T-helper 1 cell treated with Interleukin-12 subunit alpha and Interleukin-12 subunit beta and Interleukin-4 antibody, amounts not matched to agents 30 μg/mL and 1 μg/mL, for 36 hours (primary cell): Measurements from ENCODE around the gene AFF3.

Experiments
- H3K27ac Mint-ChIP-seq: one replicate; pipeline ENCODE4 v1.8.0; 2021; ENCODE audit warnings: mild to moderate bottlenecking, mixed read lengths
- H3K27me3 Mint-ChIP-seq: one replicate; pipeline ENCODE4 v1.8.0; 2021; ENCODE audit warnings: low read depth, mixed read lengths
- H3K36me3 Mint-ChIP-seq: one replicate; pipeline ENCODE4 v1.8.0; 2021; ENCODE audit warnings: low read depth, mixed read lengths
- H3K4me1 Mint-ChIP-seq: one replicate; pipeline ENCODE4 v1.8.0; 2021; ENCODE audit warnings: low read depth, mixed read lengths
- H3K4me3 Mint-ChIP-seq: one replicate; pipeline ENCODE4 v1.8.0; 2021; ENCODE audit warnings: mild to moderate bottlenecking, moderate library complexity, mixed read lengths
- H3K9me3 Mint-ChIP-seq: one replicate; pipeline ENCODE4 v1.8.0; 2021; ENCODE audit warnings: mixed read lengths

AFF3 gene

DNA sequence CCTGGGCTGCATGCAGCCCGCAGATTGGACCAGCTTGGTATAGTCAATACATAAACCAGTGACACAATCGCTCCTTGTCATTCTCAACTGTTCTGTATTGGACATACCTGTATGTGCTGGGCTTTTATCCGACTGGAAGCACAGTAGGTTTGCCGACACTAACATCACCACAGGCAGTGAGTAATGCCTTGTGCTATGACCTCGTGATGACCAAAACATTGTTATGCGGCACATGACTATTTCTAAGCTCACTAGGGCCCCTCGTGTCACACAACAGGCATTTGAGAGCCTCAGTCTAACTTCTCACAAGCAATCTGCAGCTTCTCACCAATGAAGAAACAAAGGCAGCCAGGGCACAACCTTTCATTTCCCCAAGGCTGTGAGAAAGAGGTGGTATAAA is 320.8 kb downstream of the AFF3 start:
- no peaks in the 10 kb centered on the region for H3K27me3 Mint-ChIP-seq
- no peak overlapping the region for H3K27ac Mint-ChIP-seq
- H3K9me3 Mint-ChIP-seq, result no peaks in the 10 kb centered on the region
- no peaks in the 10 kb centered on the region for H3K4me1 Mint-ChIP-seq
- no peaks in the 10 kb centered on the region for H3K36me3 Mint-ChIP-seq
- no peak overlapping the region for H3K4me3 Mint-ChIP-seq

GRCh38 chr2:99821039-99821438 is 321.4 kb downstream of the AFF3 start:
- H3K4me3 Mint-ChIP-seq, result no peak overlapping the region
- H3K36me3 Mint-ChIP-seq, result no peaks in the 10 kb centered on the region
- H3K27me3 Mint-ChIP-seq, result no peaks in the 10 kb centered on the region
- no peaks in the 10 kb centered on the region for H3K9me3 Mint-ChIP-seq
- H3K4me1 Mint-ChIP-seq, result no peaks in the 10 kb centered on the region
- H3K27ac Mint-ChIP-seq, result no peak overlapping the region

- no peaks in the 10 kb centered on the region for H3K27me3 Mint-ChIP-seq
- no peak overlapping the region for H3K27ac Mint-ChIP-seq
- H3K36me3 Mint-ChIP-seq, result no peaks in the 10 kb centered on the region
Measured at GRCh38 chr2:99819766-99820165, 322.6 kb downstream of the AFF3 start.

GRCh38 chr2:99818842-99819241 is 323.5 kb downstream of the AFF3 start:
- Mint-ChIP-seq H3K27ac (no peak overlapping the region), H3K36me3 (no peaks in the 10 kb centered on the region)

More at GRCh38 chr2:99819766-99820165, 322.6 kb downstream of the AFF3 start:
- H3K4me1 Mint-ChIP-seq, result no peaks in the 10 kb centered on the region
- H3K4me3 Mint-ChIP-seq, result no peak overlapping the region
- H3K9me3 Mint-ChIP-seq, result no peaks in the 10 kb centered on the region

DNA sequence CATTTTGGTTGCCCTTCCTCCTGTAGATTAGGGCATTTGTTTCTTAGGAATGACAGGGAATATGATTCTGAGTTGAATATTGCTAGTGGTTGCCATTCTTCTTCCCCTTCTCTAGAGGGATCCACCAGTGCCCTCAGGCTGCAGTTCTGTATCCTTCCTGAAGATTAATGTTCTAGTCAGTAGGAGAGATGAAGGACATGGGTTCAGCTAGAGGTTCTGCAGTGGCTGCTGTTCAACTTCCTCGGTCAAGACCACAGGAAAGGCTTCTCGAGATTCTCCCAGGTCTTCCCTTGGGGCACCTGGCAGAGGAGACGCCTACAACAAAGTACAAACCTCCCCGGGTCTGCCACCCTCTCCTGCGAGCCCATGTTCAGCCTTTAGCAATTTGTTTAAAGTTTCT is 325.5 kb downstream of the AFF3 start:
- Mint-ChIP-seq H3K9me3 (no peaks in the 10 kb centered on the region), H3K4me3 (no peak overlapping the region), H3K36me3 (no peaks in the 10 kb centered on the region), H3K27me3 (no peaks in the 10 kb centered on the region), H3K27ac (no peak overlapping the region), H3K4me1 (no peaks in the 10 kb centered on the region)

More at GRCh38 chr2:99818842-99819241, 323.5 kb downstream of the AFF3 start:
- H3K27me3 Mint-ChIP-seq, result no peaks in the 10 kb centered on the region
- no peak overlapping the region for H3K4me3 Mint-ChIP-seq
- H3K4me1 Mint-ChIP-seq, result no peaks in the 10 kb centered on the region
- H3K9me3 Mint-ChIP-seq, result no peaks in the 10 kb centered on the region

- no peaks in the 10 kb centered on the region for H3K4me1 Mint-ChIP-seq
- peaks cover 4% of the 10 kb centered on the region for H3K27me3 Mint-ChIP-seq
- no peak overlapping the region for H3K4me3 Mint-ChIP-seq
- no peaks in the 10 kb centered on the region for H3K36me3 Mint-ChIP-seq
- no peak overlapping the region for H3K27ac Mint-ChIP-seq
- no peaks in the 10 kb centered on the region for H3K9me3 Mint-ChIP-seq
Measured at GRCh38 chr2:99812426-99812825, 330.0 kb downstream of the AFF3 start.

GRCh38 chr2:99811544-99811943 is 330.8 kb downstream of the AFF3 start:
- H3K9me3 Mint-ChIP-seq, result no peaks in the 10 kb centered on the region
- no peak overlapping the region for H3K27ac Mint-ChIP-seq
- H3K4me3 Mint-ChIP-seq, result no peak overlapping the region
- no peaks in the 10 kb centered on the region for H3K36me3 Mint-ChIP-seq
- H3K27me3 Mint-ChIP-seq, result peaks cover 4% of the 10 kb centered on the region
- no peaks in the 10 kb centered on the region for H3K4me1 Mint-ChIP-seq

GRCh38 chr2:99810225-99810624 is 332.2 kb downstream of the AFF3 start:
- Mint-ChIP-seq H3K36me3 (no peaks in the 10 kb centered on the region), H3K4me3 (no peak overlapping the region), H3K4me1 (no peaks in the 10 kb centered on the region), H3K27ac (no peak overlapping the region), H3K27me3 (peaks cover 4% of the 10 kb centered on the region), H3K9me3 (no peaks in the 10 kb centered on the region)

DNA sequence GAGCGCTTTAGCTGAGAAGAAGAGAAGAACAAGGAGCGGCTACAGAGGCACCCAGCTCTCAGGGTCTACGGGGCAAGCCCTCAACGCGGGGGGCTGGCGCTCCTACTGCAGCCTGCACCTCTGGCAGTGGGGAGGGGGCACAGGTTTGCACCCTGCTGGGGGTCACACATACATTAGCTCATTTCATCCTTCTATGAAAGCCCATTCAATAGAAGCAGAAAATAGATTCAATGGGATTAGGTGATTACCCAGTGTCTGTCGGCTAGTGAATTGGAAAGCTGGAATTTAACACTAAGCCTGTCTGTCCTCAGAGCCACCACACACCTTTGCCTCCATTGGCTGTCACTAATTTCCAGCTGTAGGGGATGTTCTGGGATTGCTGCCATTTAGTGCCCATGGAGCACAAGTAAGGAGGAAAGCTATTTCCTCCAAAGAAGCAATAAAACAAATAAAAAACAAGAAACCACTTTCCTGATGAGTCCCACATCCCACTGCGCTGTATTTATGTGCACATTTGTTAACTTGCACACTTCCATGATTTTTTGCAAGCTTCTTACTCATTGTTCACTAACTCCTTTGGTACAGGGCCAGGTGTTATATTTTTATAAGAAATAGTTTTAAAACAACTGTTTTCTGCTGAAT is 333.0 kb downstream of the AFF3 start:
- peaks cover 4% of the 10 kb centered on the region for H3K27me3 Mint-ChIP-seq
- no peak overlapping the region for H3K27ac Mint-ChIP-seq
- no peaks in the 10 kb centered on the region for H3K36me3 Mint-ChIP-seq
- no peak overlapping the region for H3K4me3 Mint-ChIP-seq
- no peaks in the 10 kb centered on the region for H3K4me1 Mint-ChIP-seq
- no peaks in the 10 kb centered on the region for H3K9me3 Mint-ChIP-seq

- no peak overlapping the region for H3K27ac Mint-ChIP-seq
- H3K4me3 Mint-ChIP-seq, result no peak overlapping the region
- no peaks in the 10 kb centered on the region for H3K9me3 Mint-ChIP-seq
- no peaks in the 10 kb centered on the region for H3K36me3 Mint-ChIP-seq
- peaks cover 4% of the 10 kb centered on the region for H3K27me3 Mint-ChIP-seq
- no peaks in the 10 kb centered on the region for H3K4me1 Mint-ChIP-seq
Measured at GRCh38 chr2:99808361-99809200, 333.8 kb downstream of the AFF3 start.

DNA sequence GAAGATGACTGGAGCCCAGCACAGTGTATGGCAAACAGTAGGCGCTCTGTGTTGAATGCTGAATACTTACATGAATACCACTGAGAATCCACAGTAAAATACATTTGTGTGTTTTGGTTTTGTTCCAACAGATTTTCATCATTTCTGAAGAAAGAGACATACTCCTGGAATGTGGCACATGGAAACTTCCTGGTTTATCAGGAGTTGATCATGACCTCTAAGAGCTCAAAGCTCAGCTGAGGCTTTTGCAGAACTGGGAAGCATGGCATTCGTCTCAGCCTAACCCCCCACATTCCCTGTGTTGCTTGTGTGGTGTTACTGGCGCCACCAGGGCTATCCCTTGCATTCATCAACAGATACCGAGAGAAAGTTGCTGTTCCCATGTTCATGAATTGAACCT is 335.6 kb downstream of the AFF3 start:
- H3K27me3 Mint-ChIP-seq, result peaks cover 4% of the 10 kb centered on the region
- no peaks in the 10 kb centered on the region for H3K36me3 Mint-ChIP-seq
- no peak overlapping the region for H3K27ac Mint-ChIP-seq
- H3K4me3 Mint-ChIP-seq, result no peak overlapping the region
- H3K9me3 Mint-ChIP-seq, result no peaks in the 10 kb centered on the region
- no peaks in the 10 kb centered on the region for H3K4me1 Mint-ChIP-seq

GRCh38 chr2:99805930-99806476 is 336.4 kb downstream of the AFF3 start:
- Mint-ChIP-seq H3K9me3 (no peaks in the 10 kb centered on the region), H3K27ac (no peak overlapping the region), H3K4me1 (no peaks in the 10 kb centered on the region), H3K36me3 (no peaks in the 10 kb centered on the region), H3K27me3 (peaks cover 4% of the 10 kb centered on the region), H3K4me3 (no peak overlapping the region)

GRCh38 chr2:99803846-99804245 is 338.5 kb downstream of the AFF3 start:
- no peak overlapping the region for H3K4me3 Mint-ChIP-seq
- H3K27me3 Mint-ChIP-seq, result peaks cover 7% of the 10 kb centered on the region
- no peak overlapping the region for H3K27ac Mint-ChIP-seq
- H3K36me3 Mint-ChIP-seq, result no peaks in the 10 kb centered on the region
- H3K9me3 Mint-ChIP-seq, result no peaks in the 10 kb centered on the region
- no peaks in the 10 kb centered on the region for H3K4me1 Mint-ChIP-seq

DNA sequence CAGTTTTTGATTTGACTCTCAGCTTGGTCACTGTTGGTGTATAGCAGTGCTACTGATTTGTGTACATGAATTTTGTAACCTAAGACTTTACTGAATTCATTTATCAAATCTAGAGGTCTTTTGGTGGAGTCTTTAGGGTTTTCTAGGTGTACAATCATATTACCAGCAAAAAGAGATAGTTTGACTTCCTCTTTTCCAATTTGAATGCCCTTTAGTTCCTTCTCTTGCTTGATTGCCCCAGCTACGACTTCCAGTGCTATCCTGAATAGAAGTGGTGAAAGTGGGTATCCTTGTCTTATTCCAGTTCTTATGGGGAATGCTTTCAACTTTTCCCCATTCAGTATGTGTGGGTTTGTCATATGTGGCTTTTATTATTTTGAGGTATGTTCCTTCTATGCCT is 339.7 kb downstream of the AFF3 start:
- no peaks in the 10 kb centered on the region for H3K4me1 Mint-ChIP-seq
- peaks cover 3% of the 10 kb centered on the region for H3K27me3 Mint-ChIP-seq
- no peaks in the 10 kb centered on the region for H3K36me3 Mint-ChIP-seq
- no peak overlapping the region for H3K4me3 Mint-ChIP-seq
- H3K27ac Mint-ChIP-seq, result no peak overlapping the region
- H3K9me3 Mint-ChIP-seq, result no peaks in the 10 kb centered on the region

- H3K27ac Mint-ChIP-seq, result no peak overlapping the region
- no peaks in the 10 kb centered on the region for H3K9me3 Mint-ChIP-seq
- no peaks in the 10 kb centered on the region for H3K36me3 Mint-ChIP-seq
- no peaks in the 10 kb centered on the region for H3K4me1 Mint-ChIP-seq
- no peak overlapping the region for H3K4me3 Mint-ChIP-seq
- peaks cover 3% of the 10 kb centered on the region for H3K27me3 Mint-ChIP-seq
Measured at GRCh38 chr2:99801327-99801901, 341.0 kb downstream of the AFF3 start.
